A549 (cell line): Measurements from ENCODE around the gene CEP112.

Source experiments
- CTCF ChIP-seq: fragments of >200 bp; sonication (Bioruptor Twin); formaldehyde crosslinking; IDR thresholded peaks from 3 replicates; pipeline ENCODE4 v1.5.1; 2016
- RFX5 ChIP-seq: fragments of 450-650 bp; IDR thresholded peaks from 2 replicates; pipeline ENCODE4 v1.7.1; 2014; ENCODE audit warnings: antibody characterized with exemption, mild to moderate bottlenecking, moderate library complexity

GRCh38 chr17:65814418-65814817 is 377.5 kb downstream of the CEP112 start:
- no peak for TF ChIP-seq CTCF
- no peak for TF ChIP-seq RFX5
